Ishikawa (cell line): ENCODE measurements around the gene CCDC187.

ENCODE experiments used
- CEBPB ChIP-seq: IDR thresholded peaks from 2 replicates; pipeline ENCODE4 v1.6.1; 2012
- CREB1 ChIP-seq: IDR thresholded peaks from 2 replicates; pipeline ENCODE4 v1.6.1; 2012; ENCODE audit warnings: low read depth
- EGR1 ChIP-seq: IDR thresholded peaks from 2 replicates; pipeline ENCODE4 v1.6.1; 2012
- EP300 ChIP-seq: IDR thresholded peaks from 2 replicates; pipeline ENCODE4 v1.6.1; 2012; ENCODE audit warnings: borderline replicate concordance
- FOXM1 ChIP-seq: IDR thresholded peaks from 2 replicates; pipeline ENCODE4 v1.6.1; 2012; ENCODE audit warnings: low read depth, borderline replicate concordance
- MAX ChIP-seq: IDR thresholded peaks from 2 replicates; pipeline ENCODE4 v1.6.1; 2012
- NFIC ChIP-seq: IDR thresholded peaks from 2 replicates; pipeline ENCODE4 v1.6.1; 2012
- RAD21 ChIP-seq: IDR thresholded peaks from 2 replicates; pipeline ENCODE4 v1.6.1; 2012; ENCODE audit warnings: low read depth
- TAF1 ChIP-seq: IDR thresholded peaks from 2 replicates; pipeline ENCODE4 v1.6.1; 2012; ENCODE audit warnings: low read depth, mild to moderate bottlenecking
- TCF12 ChIP-seq: IDR thresholded peaks from 2 replicates; pipeline ENCODE4 v1.6.1; 2012; ENCODE audit warnings: low read depth
- TEAD4 ChIP-seq: IDR thresholded peaks from 2 replicates; pipeline ENCODE4 v1.6.1; 2012
- YY1 ChIP-seq: IDR thresholded peaks from 2 replicates; pipeline ENCODE4 v1.6.1; 2012; ENCODE audit warnings: low read depth
- ZBTB7A ChIP-seq: IDR thresholded peaks from 2 replicates; pipeline ENCODE4 v1.6.1; 2012; ENCODE audit warnings: low read depth
- TF ChIP-seq, protein P1 (sequence below): IDR thresholded peaks from 2 replicates; pipeline ENCODE4 v1.6.1; 2012; ENCODE audit warnings: low read depth, mild to moderate bottlenecking
- TF ChIP-seq, protein P2 (sequence below): IDR thresholded peaks from 2 replicates; pipeline ENCODE4 v1.6.1; 2012

The CCDC187 gene

GRCh38 chr9:136303825-136304416, at the start of gene CCDC187:
TSS of gene CCDC187 (minus strand) at chr9:136304094. CDS start at chr9:136303830, 264 bp downstream.
- TF ChIP-seq YY1, result no peak
- TF ChIP-seq RAD21, result no peak
- TF ChIP-seq EP300, result no peak
- TF ChIP-seq, protein P1, sequence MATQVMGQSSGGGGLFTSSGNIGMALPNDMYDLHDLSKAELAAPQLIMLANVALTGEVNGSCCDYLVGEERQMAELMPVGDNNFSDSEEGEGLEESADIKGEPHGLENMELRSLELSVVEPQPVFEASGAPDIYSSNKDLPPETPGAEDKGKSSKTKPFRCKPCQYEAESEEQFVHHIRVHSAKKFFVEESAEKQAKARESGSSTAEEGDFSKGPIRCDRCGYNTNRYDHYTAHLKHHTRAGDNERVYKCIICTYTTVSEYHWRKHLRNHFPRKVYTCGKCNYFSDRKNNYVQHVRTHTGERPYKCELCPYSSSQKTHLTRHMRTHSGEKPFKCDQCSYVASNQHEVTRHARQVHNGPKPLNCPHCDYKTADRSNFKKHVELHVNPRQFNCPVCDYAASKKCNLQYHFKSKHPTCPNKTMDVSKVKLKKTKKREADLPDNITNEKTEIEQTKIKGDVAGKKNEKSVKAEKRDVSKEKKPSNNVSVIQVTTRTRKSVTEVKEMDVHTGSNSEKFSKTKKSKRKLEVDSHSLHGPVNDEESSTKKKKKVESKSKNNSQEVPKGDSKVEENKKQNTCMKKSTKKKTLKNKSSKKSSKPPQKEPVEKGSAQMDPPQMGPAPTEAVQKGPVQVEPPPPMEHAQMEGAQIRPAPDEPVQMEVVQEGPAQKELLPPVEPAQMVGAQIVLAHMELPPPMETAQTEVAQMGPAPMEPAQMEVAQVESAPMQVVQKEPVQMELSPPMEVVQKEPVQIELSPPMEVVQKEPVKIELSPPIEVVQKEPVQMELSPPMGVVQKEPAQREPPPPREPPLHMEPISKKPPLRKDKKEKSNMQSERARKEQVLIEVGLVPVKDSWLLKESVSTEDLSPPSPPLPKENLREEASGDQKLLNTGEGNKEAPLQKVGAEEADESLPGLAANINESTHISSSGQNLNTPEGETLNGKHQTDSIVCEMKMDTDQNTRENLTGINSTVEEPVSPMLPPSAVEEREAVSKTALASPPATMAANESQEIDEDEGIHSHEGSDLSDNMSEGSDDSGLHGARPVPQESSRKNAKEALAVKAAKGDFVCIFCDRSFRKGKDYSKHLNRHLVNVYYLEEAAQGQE, result no peak
- no peak for TF ChIP-seq CEBPB
- TF ChIP-seq EGR1, result no peak
- no peak for TF ChIP-seq ZBTB7A
- TF ChIP-seq FOXM1, result no peak
- TF ChIP-seq, protein P2, sequence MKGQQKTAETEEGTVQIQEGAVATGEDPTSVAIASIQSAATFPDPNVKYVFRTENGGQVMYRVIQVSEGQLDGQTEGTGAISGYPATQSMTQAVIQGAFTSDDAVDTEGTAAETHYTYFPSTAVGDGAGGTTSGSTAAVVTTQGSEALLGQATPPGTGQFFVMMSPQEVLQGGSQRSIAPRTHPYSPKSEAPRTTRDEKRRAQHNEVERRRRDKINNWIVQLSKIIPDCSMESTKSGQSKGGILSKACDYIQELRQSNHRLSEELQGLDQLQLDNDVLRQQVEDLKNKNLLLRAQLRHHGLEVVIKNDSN, result no peak

GRCh38 chr9:136353088-136353487, 49.2 kb upstream of the CCDC187 start:
- no peak for TF ChIP-seq EP300
- TF ChIP-seq MAX, result no peak
- TF ChIP-seq ZBTB7A, result no peak; the same call in 1 of the 2 replicates

GRCh38 chr9:136352682-136353081, 48.8 kb upstream of the CCDC187 start:
- TF ChIP-seq CEBPB (no peak), ZBTB7A (peak; percentile 6; the same call in 1 of the 2 replicates)

- no peak for TF ChIP-seq EGR1
- no peak for TF ChIP-seq EP300
- TF ChIP-seq, protein P1, result no peak
- TF ChIP-seq YY1, result no peak
- TF ChIP-seq CREB1, result no peak
- no peak for TF ChIP-seq TCF12
- TF ChIP-seq CEBPB, result no peak
- no peak for TF ChIP-seq ZBTB7A
- TF ChIP-seq TEAD4, result no peak
- no peak for TF ChIP-seq MAX
- TF ChIP-seq NFIC, result no peak
- TF ChIP-seq FOXM1, result no peak
- TF ChIP-seq RAD21, result no peak
- TF ChIP-seq, protein P2, result no peak
- no peak for TF ChIP-seq TAF1
Observed at GRCh38 chr9:136351252-136351800, 47.4 kb upstream of the CCDC187 start.

GRCh38 chr9:136349546-136349945, 45.7 kb upstream of the CCDC187 start:
- TF ChIP-seq, protein P1, result peak; percentile 38; the same call in 1 of the 2 replicates
- no peak for TF ChIP-seq CREB1

- no peak for TF ChIP-seq TEAD4
- TF ChIP-seq YY1, result no peak
- no peak for TF ChIP-seq CEBPB
- TF ChIP-seq TAF1, result no peak
Observed at GRCh38 chr9:136348691-136349090, 44.8 kb upstream of the CCDC187 start.
